Neural progenitor cell (in vitro differentiated cells): ENCODE data around the gene ADM2.

Source experiments
- CTCF ChIP-seq: fragments of 200-600 bp; sonication (generic); IDR thresholded peaks from 2 replicates; pipeline ENCODE4 v1.5.1; 2017; ENCODE audit warnings: antibody characterized with exemption, mild to moderate bottlenecking
- EZH2 ChIP-seq: fragments of 200-600 bp; sonication (generic); IDR thresholded peaks from 2 replicates; pipeline ENCODE4 v1.6.1; 2017; ENCODE audit warnings: antibody characterized with exemption, mild to moderate bottlenecking, moderate library complexity

GRCh38 chr22:50469377-50470305 is 11.7 kb upstream of the ADM2 start:
- no peak for TF ChIP-seq CTCF
- no peak for TF ChIP-seq EZH2
